ENCODE measurements around the gene C17orf67. TPM values are rescaled to one million over a fixed set of nuclear protein-coding genes. Genes with fewer than 3 reads are reported as not detected.

Gene C17orf67
- total RNA-seq, 1 experiment from 2014 or later, result 2.9 TPM

GRCh38 chr17:56808503-56808902 lies 25.2 kb downstream of the C17orf67 start:
- no peak for DNase-seq
- Mint-ChIP-seq H3K9me3 (ENCODE audit: unreplicated experiment) (no peaks in the 10 kb centered on the region), H3K27me3 (ENCODE audit: insufficient read depth, unreplicated experiment) (peaks cover 8% of the 10 kb centered on the region), H3K27ac (ENCODE audit: unreplicated experiment) (no peak overlapping the region), H3K4me1 (ENCODE audit: low read depth, unreplicated experiment) (no peaks in the 10 kb centered on the region), H3K4me3 (ENCODE audit: unreplicated experiment) (no peak overlapping the region), H3K36me3 (ENCODE audit: insufficient read depth, unreplicated experiment) (no peaks in the 10 kb centered on the region)
- Histone ChIP-seq H3K9me3 (no peaks in the 10 kb centered on the region), H3K4me3 (ENCODE audit: low read depth, low read length) (no peak overlapping the region), H3K36me3 (ENCODE audit: control insufficient read depth, insufficient read depth, low read length) (no peaks in the 10 kb centered on the region), H3K4me1 (no peaks in the 10 kb centered on the region), H3K27me3 (replicated peaks; ENCODE audit: control insufficient read depth, insufficient read depth, low read length) (no peaks in the 10 kb centered on the region)
- no TSS peak for BruUV-seq (replicated peaks)
- TF ChIP-seq, protein P1, sequence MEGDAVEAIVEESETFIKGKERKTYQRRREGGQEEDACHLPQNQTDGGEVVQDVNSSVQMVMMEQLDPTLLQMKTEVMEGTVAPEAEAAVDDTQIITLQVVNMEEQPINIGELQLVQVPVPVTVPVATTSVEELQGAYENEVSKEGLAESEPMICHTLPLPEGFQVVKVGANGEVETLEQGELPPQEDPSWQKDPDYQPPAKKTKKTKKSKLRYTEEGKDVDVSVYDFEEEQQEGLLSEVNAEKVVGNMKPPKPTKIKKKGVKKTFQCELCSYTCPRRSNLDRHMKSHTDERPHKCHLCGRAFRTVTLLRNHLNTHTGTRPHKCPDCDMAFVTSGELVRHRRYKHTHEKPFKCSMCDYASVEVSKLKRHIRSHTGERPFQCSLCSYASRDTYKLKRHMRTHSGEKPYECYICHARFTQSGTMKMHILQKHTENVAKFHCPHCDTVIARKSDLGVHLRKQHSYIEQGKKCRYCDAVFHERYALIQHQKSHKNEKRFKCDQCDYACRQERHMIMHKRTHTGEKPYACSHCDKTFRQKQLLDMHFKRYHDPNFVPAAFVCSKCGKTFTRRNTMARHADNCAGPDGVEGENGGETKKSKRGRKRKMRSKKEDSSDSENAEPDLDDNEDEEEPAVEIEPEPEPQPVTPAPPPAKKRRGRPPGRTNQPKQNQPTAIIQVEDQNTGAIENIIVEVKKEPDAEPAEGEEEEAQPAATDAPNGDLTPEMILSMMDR (IDR thresholded peaks at IDR 0.05; ENCODE audit: insufficient read depth in 1 of 2, low read depth in 1 of 2, low read length in 1 of 2, severe bottlenecking in 1 of 2, unreplicated experiment in 1 of 2), result no peak
- CTCF ChIA-PET, result no interaction called here
- intact Hi-C loops (cut with micrococcal nuclease; ENCODE audit: unreplicated experiment), result no loop called here
- POLR2A ChIA-PET, result no interaction called here

DNA sequence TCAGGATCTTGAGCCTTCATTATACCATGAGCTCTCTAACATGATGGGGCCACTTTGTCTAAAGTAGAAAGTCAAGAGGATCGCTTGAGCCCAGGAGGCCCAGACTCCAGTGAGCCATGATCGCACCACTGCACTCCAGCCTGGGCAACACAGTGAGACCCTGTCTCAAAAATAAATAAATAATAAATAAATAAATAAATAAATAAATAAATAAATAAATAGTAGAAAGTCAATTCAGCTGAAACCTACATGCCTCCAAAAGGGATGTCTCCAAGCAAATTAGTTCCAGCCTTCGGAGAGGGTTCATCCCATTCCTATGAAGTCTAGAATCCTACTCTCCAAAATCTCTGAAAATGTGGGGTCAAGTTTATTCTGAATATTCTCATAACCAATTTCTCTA lies 26.0 kb downstream of the C17orf67 start:
- DNase-seq, result no peak
- CTCF ChIA-PET, result no interaction called here
- Mint-ChIP-seq H3K27ac (ENCODE audit: unreplicated experiment) (no peak overlapping the region), H3K36me3 (ENCODE audit: insufficient read depth, unreplicated experiment) (no peaks in the 10 kb centered on the region), H3K4me3 (ENCODE audit: unreplicated experiment) (no peak overlapping the region), H3K4me1 (ENCODE audit: low read depth, unreplicated experiment) (no peaks in the 10 kb centered on the region), H3K9me3 (ENCODE audit: unreplicated experiment) (no peaks in the 10 kb centered on the region), H3K27me3 (ENCODE audit: insufficient read depth, unreplicated experiment) (peaks cover 4% of the 10 kb centered on the region)
- Histone ChIP-seq H3K36me3 (ENCODE audit: control insufficient read depth, insufficient read depth, low read length) (no peaks in the 10 kb centered on the region), H3K4me1 (no peaks in the 10 kb centered on the region), H3K9me3 (no peaks in the 10 kb centered on the region), H3K4me3 (ENCODE audit: low read depth, low read length) (no peak overlapping the region), H3K27me3 (replicated peaks; ENCODE audit: control insufficient read depth, insufficient read depth, low read length) (no peaks in the 10 kb centered on the region)
- intact Hi-C loops (cut with micrococcal nuclease; ENCODE audit: unreplicated experiment), result no loop called here
- BruUV-seq (replicated peaks), result no TSS peak
- POLR2A ChIA-PET, result interaction anchor here (0.6 kb wide), 1 partner anchor 40 kb away, joined by 6 read pairs; no protein-coding TSS in a partner anchor
- TF ChIP-seq, protein P1 (IDR thresholded peaks at IDR 0.05; ENCODE audit: insufficient read depth in 1 of 2, low read depth in 1 of 2, low read length in 1 of 2, severe bottlenecking in 1 of 2, unreplicated experiment in 1 of 2), result no peak

DNA sequence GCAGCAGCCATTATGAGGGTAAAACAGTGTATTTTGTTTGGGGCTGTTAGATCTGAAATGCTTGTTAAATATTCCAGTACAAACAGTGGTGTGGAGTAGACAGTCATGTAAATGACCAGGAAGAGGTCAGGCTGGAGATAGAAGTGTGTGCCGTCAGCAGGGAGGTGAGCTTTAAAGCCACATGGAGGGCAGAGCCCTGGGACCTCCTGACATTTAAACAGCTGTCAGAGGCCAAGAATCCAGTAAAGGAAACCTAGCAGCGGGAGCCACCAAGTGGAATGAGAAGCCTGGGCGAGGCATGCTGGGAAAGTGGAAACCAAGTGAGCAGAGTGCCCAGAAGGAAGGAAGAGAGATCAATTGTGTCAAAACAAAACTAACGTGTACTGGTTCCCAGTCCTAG lies 26.8 kb downstream of the C17orf67 start:
- Mint-ChIP-seq H3K9me3 (ENCODE audit: unreplicated experiment) (no peaks in the 10 kb centered on the region), H3K27me3 (ENCODE audit: insufficient read depth, unreplicated experiment) (no peaks in the 10 kb centered on the region), H3K27ac (ENCODE audit: unreplicated experiment) (no peak overlapping the region), H3K36me3 (ENCODE audit: insufficient read depth, unreplicated experiment) (no peaks in the 10 kb centered on the region), H3K4me3 (ENCODE audit: unreplicated experiment) (no peak overlapping the region), H3K4me1 (ENCODE audit: low read depth, unreplicated experiment) (no peaks in the 10 kb centered on the region)
- Histone ChIP-seq H3K4me3 (ENCODE audit: low read depth, low read length) (no peak overlapping the region), H3K36me3 (ENCODE audit: control insufficient read depth, insufficient read depth, low read length) (no peaks in the 10 kb centered on the region), H3K4me1 (no peaks in the 10 kb centered on the region), H3K9me3 (no peaks in the 10 kb centered on the region), H3K27me3 (replicated peaks; ENCODE audit: control insufficient read depth, insufficient read depth, low read length) (no peaks in the 10 kb centered on the region)
- ChIA-PET POLR2A (interaction anchor here (0.6 kb wide), 1 partner anchor 40 kb away, joined by 6 read pairs; no protein-coding TSS in a partner anchor), CTCF (no interaction called here)
- TF ChIP-seq, protein P1 (IDR thresholded peaks at IDR 0.05; ENCODE audit: insufficient read depth in 1 of 2, low read depth in 1 of 2, low read length in 1 of 2, severe bottlenecking in 1 of 2, unreplicated experiment in 1 of 2), result no peak
- intact Hi-C loops (cut with micrococcal nuclease; ENCODE audit: unreplicated experiment), result no loop called here
- DNase-seq, result no peak
- no TSS peak for BruUV-seq (replicated peaks)
